Measurements from ENCODE around the gene YJEFN3.
A peak's percentile ranks its signal among the peaks of the same experiment; 100 is the strongest.

The YJEFN3 gene

DNA sequence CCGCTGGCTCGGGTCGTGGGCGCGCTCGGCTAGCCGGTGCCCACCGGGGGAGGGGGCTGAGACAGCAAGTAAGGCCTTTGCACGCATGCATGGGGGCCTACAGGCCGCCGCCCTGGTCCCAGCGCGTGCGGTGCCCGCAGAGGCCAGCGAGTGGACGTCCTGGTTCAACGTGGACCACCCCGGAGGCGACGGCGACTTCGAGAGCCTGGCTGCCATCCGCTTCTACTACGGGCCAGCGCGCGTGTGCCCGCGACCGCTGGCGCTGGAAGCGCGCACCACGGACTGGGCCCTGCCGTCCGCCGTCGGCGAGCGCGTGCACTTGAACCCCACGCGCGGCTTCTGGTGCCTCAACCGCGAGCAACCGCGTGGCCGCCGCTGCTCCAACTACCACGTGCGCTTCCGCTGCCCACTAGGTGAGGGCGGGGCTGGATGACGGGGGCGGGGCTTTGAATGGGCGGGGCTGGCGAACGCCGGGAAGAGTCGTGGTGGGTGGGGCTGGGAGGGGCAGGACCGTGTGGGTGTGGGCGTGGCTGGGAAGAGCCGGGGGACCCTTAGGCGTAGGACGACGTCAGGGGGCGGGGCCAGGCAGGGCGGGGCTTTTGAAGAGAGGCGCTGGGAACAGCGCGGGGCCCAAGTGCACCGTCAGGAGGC lies 11.5 kb downstream of the YJEFN3 start:
- DNase-seq (ENCODE audit: low read depth, low spot score) = no peak
- Histone ChIP-seq H3K4me3 (ENCODE audit: low read length) (peak overlapping the region; percentile 2; the same call in 1 of the 2 replicates), H3K36me3 (ENCODE audit: control insufficient read depth, insufficient read depth, low read length) (peaks cover 3% of the 10 kb centered on the region; the same call in 1 of the 2 replicates), H3K27ac (ENCODE audit: low read length) (no peak overlapping the region), H3K9me3 (ENCODE audit: control insufficient read depth, insufficient read depth, low read length) (no peaks in the 10 kb centered on the region), H3K4me1 (ENCODE audit: control insufficient read depth, insufficient read depth, low read length) (peaks cover 2% of the 10 kb centered on the region; the same call in 1 of the 2 replicates), H3K27me3 (ENCODE audit: control insufficient read depth, insufficient read depth, low read length) (peaks cover 3% of the 10 kb centered on the region; the same call in 1 of the 2 replicates)
- WGBS (ENCODE audit: insufficient coverage, insufficient read length) = no CpG with 5 or more reads among the region's 74 CpGs

DNA sequence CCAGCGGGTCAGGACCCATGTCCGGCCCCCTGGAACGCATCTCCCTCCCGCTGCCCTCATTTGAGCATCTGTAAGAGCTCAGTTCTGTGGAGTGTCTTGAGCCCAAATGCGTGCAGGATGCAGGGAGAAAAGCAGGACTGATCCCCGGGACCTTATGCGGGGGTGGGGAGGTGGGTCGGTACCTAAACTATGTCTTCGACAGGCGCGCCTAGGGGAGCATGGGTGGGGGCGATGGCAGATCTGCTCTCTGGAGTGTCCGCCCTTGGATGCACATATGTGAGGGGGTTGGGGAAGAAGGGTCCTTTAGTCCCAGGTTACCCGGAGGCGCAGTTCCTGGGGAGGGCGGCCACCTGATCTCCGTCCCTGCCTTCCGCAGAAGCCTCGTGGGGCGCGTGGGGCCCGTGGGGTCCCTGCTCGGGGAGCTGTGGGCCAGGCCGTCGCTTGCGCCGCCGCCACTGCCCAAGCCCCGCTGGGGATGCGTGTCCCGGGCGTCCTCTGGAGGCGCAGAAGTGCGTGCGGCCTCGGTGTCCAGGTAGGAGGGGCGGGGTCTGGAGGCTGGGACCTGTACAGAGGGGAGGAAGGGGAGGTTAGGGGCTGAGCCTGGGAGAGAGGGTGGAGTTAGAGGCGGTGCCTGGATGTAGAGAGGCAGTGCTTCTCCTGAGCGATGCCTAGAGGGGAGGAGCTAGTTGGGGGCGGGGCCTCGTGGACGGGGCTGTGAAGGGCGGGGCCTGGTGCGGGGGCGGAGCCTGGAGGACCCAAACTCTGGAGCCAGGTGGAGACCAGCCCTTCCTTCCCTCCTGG lies 12.2 kb downstream of the YJEFN3 start:
- no peaks in the 10 kb centered on the region for H3K9me3 ChIP-seq (ENCODE audit: control insufficient read depth, insufficient read depth, low read length)
- no peak overlapping the region for H3K27ac ChIP-seq (ENCODE audit: low read length)
- peak; percentile 66 for DNase-seq (ENCODE audit: low read depth, low spot score)
- H3K4me1 ChIP-seq (ENCODE audit: control insufficient read depth, insufficient read depth, low read length) = peaks cover 2% of the 10 kb centered on the region; the same call in 1 of the 2 replicates
- peak overlapping the region; percentile 5; the same call in 1 of the 2 replicates for H3K4me3 ChIP-seq (ENCODE audit: low read length)
- H3K27me3 ChIP-seq (ENCODE audit: control insufficient read depth, insufficient read depth, low read length) = peaks cover 3% of the 10 kb centered on the region; the same call in 1 of the 2 replicates
- WGBS (ENCODE audit: insufficient coverage, insufficient read length) = no CpG with 5 or more reads among the region's 45 CpGs
- H3K36me3 ChIP-seq (ENCODE audit: control insufficient read depth, insufficient read depth, low read length) = peaks cover 3% of the 10 kb centered on the region; the same call in 1 of the 2 replicates

DNA sequence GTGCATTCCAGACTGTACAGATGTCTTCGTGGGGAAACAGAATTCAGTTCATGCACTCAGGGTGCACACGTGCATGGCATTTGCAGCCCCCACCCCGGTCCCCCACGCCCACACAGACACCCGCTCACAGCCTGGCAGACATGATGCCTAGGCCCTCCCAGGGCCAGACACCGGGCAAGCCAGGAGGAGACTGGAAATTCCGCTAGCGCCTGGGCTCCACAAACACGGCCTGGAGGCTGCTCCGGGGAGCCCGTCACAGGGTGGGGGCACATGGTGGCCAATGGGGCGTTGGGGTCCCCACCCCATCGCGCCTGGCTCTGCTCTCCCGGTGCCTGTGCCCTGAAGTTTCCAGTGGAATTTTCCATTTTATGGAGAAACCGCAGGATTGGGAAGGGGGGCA lies 12.9 kb downstream of the YJEFN3 start:
- H3K27ac ChIP-seq (ENCODE audit: low read length) = no peak overlapping the region
- DNase-seq (ENCODE audit: low read depth, low spot score) = no peak

DNA sequence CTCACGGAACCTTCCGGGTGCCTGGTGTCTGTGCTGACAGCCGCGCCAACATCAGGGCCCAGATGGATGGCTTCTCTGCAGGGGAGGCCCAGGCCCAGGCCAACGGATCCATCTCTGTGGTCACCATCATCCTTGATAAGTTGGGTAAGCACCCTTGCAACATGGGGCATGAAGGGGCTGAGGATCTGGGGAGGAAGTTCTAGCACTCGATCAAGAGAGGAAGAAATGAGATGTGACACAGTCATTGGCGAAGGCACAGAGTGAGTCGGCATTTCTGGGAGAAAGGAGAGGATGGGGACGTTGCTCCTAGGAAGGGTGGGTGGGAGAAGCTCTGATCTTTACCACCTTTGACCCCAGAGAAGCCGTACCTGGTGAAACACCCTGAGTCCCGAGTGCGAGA lies 13.8 kb downstream of the YJEFN3 start:
- H3K27me3 ChIP-seq (ENCODE audit: control insufficient read depth, insufficient read depth, low read length) = peaks cover 3% of the 10 kb centered on the region; the same call in 1 of the 2 replicates
- no peak for DNase-seq (ENCODE audit: low read depth, low spot score)
- H3K36me3 ChIP-seq (ENCODE audit: control insufficient read depth, insufficient read depth, low read length) = peaks cover 3% of the 10 kb centered on the region; the same call in 1 of the 2 replicates
- no peaks in the 10 kb centered on the region for H3K9me3 ChIP-seq (ENCODE audit: control insufficient read depth, insufficient read depth, low read length)
- H3K27ac ChIP-seq (ENCODE audit: low read length) = no peak overlapping the region
- no peak overlapping the region for H3K4me3 ChIP-seq (ENCODE audit: low read length)
- WGBS (ENCODE audit: insufficient coverage, insufficient read length) = no CpG with 5 or more reads among the region's 12 CpGs
- peaks cover 2% of the 10 kb centered on the region; the same call in 1 of the 2 replicates for H3K4me1 ChIP-seq (ENCODE audit: control insufficient read depth, insufficient read depth, low read length)

More for the DNA sequence above, 12.9 kb downstream of the YJEFN3 start:
- Histone ChIP-seq H3K27me3 (ENCODE audit: control insufficient read depth, insufficient read depth, low read length) (peaks cover 3% of the 10 kb centered on the region; the same call in 1 of the 2 replicates), H3K4me3 (ENCODE audit: low read length) (no peak overlapping the region), H3K4me1 (ENCODE audit: control insufficient read depth, insufficient read depth, low read length) (peaks cover 2% of the 10 kb centered on the region; the same call in 1 of the 2 replicates), H3K36me3 (ENCODE audit: control insufficient read depth, insufficient read depth, low read length) (peaks cover 3% of the 10 kb centered on the region; the same call in 1 of the 2 replicates), H3K9me3 (ENCODE audit: control insufficient read depth, insufficient read depth, low read length) (no peaks in the 10 kb centered on the region)
- no CpG with 5 or more reads among the region's 16 CpGs for WGBS (ENCODE audit: insufficient coverage, insufficient read length)

DNA sequence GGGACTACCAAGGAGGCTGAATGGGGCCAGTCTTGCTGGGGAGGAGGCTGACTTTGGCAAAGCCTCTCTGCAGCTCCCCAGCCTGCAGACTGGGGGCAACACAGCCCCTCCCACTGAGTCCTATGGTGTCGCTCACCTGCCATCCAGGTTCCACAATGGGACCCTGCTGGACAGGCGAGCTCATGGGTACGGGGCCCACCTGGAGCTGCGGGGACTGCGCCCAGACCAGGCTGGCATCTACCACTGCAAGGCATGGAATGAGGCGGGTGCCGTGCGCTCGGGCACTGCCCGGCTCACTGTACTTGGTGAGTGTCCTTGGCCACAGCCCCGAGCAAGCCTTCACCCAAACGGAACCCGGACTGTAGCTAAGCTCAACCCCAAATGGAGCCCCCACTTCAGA lies 14.4 kb downstream of the YJEFN3 start:
- Histone ChIP-seq H3K4me3 (ENCODE audit: low read length) (no peak overlapping the region), H3K36me3 (ENCODE audit: control insufficient read depth, insufficient read depth, low read length) (peaks cover 3% of the 10 kb centered on the region; the same call in 1 of the 2 replicates), H3K4me1 (ENCODE audit: control insufficient read depth, insufficient read depth, low read length) (peaks cover 2% of the 10 kb centered on the region; the same call in 1 of the 2 replicates), H3K9me3 (ENCODE audit: control insufficient read depth, insufficient read depth, low read length) (no peaks in the 10 kb centered on the region), H3K27me3 (ENCODE audit: control insufficient read depth, insufficient read depth, low read length) (peaks cover 3% of the 10 kb centered on the region; the same call in 1 of the 2 replicates), H3K27ac (ENCODE audit: low read length) (no peak overlapping the region)
- DNase-seq (ENCODE audit: low read depth, low spot score) = no peak
- WGBS (ENCODE audit: insufficient coverage, insufficient read length) = no CpG with 5 or more reads among the region's 13 CpGs

DNA sequence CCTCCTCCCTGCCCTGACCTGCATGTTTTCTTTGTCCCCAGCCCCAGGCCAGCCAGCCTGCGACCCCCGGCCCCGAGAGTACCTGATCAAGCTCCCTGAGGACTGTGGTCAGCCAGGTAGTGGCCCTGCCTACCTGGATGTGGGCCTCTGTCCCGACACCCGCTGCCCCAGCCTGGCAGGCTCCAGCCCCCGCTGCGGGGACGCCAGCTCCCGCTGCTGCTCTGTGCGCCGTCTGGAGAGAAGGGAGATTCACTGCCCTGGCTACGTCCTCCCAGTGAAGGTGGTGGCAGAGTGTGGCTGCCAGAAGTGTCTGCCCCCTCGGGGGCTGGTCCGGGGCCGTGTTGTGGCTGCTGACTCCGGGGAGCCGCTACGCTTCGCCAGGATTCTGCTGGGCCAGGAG lies 14.9 kb downstream of the YJEFN3 start:
- Histone ChIP-seq H3K36me3 (ENCODE audit: control insufficient read depth, insufficient read depth, low read length) (peaks cover 3% of the 10 kb centered on the region; the same call in 1 of the 2 replicates), H3K27ac (ENCODE audit: low read length) (no peak overlapping the region), H3K9me3 (ENCODE audit: control insufficient read depth, insufficient read depth, low read length) (no peaks in the 10 kb centered on the region), H3K4me3 (ENCODE audit: low read length) (no peak overlapping the region), H3K27me3 (ENCODE audit: control insufficient read depth, insufficient read depth, low read length) (peaks cover 2% of the 10 kb centered on the region; the same call in 1 of the 2 replicates), H3K4me1 (ENCODE audit: control insufficient read depth, insufficient read depth, low read length) (peaks cover 2% of the 10 kb centered on the region; the same call in 1 of the 2 replicates)
- no peak for DNase-seq (ENCODE audit: low read depth, low spot score)
- WGBS (ENCODE audit: insufficient coverage, insufficient read length) = no CpG with 5 or more reads among the region's 19 CpGs

DNA sequence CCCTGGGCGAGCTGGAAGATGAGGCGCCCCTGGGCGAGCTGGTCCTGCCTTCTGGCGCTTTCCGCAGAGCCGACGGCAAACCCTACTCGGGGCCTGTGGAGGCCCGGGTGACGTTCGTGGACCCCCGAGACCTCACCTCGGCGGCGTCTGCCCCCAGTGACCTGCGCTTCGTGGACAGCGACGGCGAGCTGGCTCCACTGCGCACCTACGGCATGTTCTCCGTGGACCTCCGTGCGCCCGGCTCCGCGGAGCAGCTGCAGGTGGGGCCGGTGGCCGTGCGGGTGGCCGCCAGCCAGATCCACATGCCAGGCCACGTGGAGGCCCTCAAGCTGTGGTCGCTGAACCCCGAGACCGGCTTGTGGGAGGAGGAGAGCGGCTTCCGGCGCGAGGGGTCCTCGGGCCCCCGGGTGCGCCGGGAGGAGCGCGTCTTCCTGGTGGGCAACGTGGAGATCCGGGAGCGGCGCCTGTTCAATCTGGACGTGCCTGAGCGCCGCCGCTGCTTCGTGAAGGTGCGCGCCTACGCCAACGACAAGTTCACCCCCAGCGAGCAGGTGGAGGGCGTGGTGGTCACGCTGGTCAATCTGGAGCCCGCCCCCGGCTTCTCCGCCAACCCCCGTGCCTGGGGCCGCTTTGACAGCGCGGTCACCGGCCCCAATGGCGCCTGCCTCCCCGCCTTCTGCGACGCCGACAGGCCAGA lies 15.7 kb downstream of the YJEFN3 start:
- no peak overlapping the region for H3K27ac ChIP-seq (ENCODE audit: low read length)
- no peaks in the 10 kb centered on the region for H3K9me3 ChIP-seq (ENCODE audit: control insufficient read depth, insufficient read depth, low read length)
- H3K4me3 ChIP-seq (ENCODE audit: low read length) = no peak overlapping the region
- peaks cover 3% of the 10 kb centered on the region; the same call in 1 of the 2 replicates for H3K36me3 ChIP-seq (ENCODE audit: control insufficient read depth, insufficient read depth, low read length)
- no CpG with 5 or more reads among the region's 75 CpGs for WGBS (ENCODE audit: insufficient coverage, insufficient read length)
- DNase-seq (ENCODE audit: low read depth, low spot score) = no peak
- peaks cover 2% of the 10 kb centered on the region; the same call in 1 of the 2 replicates for H3K4me1 ChIP-seq (ENCODE audit: control insufficient read depth, insufficient read depth, low read length)
- no peaks in the 10 kb centered on the region for H3K27me3 ChIP-seq (ENCODE audit: control insufficient read depth, insufficient read depth, low read length)

DNA sequence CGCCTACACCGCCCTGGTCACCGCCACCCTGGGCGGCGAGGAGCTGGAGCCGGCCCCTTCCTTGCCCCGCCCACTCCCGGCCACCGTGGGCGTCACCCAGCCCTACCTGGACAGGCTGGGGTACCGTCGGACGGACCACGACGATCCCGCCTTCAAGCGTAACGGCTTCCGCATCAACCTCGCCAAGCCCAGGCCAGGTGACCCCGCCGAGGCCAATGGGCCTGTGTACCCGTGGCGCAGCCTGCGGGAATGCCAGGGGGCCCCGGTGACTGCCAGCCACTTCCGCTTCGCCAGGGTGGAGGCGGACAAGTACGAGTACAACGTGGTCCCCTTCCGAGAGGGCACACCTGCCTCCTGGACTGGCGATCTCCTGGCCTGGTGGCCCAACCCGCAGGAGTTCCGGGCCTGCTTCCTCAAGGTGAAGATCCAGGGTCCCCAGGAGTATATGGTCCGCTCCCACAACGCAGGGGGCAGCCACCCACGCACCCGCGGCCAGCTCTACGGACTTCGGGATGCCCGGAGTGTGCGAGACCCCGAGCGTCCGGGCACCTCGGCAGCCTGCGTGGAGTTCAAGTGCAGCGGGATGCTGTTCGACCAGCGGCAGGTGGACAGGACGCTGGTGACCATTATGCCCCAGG lies 16.4 kb downstream of the YJEFN3 start:
- peaks cover 1% of the 10 kb centered on the region; the same call in 1 of the 2 replicates for H3K4me1 ChIP-seq (ENCODE audit: control insufficient read depth, insufficient read depth, low read length)
- no peak overlapping the region for H3K27ac ChIP-seq (ENCODE audit: low read length)
- no peak overlapping the region for H3K4me3 ChIP-seq (ENCODE audit: low read length)
- H3K9me3 ChIP-seq (ENCODE audit: control insufficient read depth, insufficient read depth, low read length) = no peaks in the 10 kb centered on the region
- H3K27me3 ChIP-seq (ENCODE audit: control insufficient read depth, insufficient read depth, low read length) = no peaks in the 10 kb centered on the region
- peaks cover 3% of the 10 kb centered on the region; the same call in 1 of the 2 replicates for H3K36me3 ChIP-seq (ENCODE audit: control insufficient read depth, insufficient read depth, low read length)
- no peak for DNase-seq (ENCODE audit: low read depth, low spot score)
- no CpG with 5 or more reads among the region's 53 CpGs for WGBS (ENCODE audit: insufficient coverage, insufficient read length)

DNA sequence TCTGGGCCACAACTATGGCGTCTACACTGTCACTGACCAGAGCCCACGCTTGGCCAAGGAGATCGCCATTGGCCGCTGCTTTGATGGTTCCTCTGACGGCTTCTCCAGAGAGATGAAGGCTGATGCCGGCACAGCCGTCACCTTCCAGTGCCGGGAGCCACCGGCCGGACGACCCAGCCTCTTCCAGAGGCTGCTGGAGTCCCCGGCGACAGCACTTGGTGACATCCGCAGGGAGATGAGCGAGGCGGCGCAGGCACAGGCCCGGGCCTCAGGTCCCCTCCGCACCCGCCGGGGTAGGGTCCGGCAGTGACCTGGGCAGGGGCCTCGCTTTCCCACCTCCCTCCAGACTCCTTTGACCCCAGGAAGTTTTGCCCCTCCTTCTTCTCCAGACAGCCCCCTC lies 17.0 kb downstream of the YJEFN3 start:
- Histone ChIP-seq H3K36me3 (ENCODE audit: control insufficient read depth, insufficient read depth, low read length) (peaks cover 3% of the 10 kb centered on the region; the same call in 1 of the 2 replicates), H3K9me3 (ENCODE audit: control insufficient read depth, insufficient read depth, low read length) (no peaks in the 10 kb centered on the region), H3K4me1 (ENCODE audit: control insufficient read depth, insufficient read depth, low read length) (no peaks in the 10 kb centered on the region), H3K4me3 (ENCODE audit: low read length) (no peak overlapping the region), H3K27ac (ENCODE audit: low read length) (no peak overlapping the region), H3K27me3 (ENCODE audit: control insufficient read depth, insufficient read depth, low read length) (no peaks in the 10 kb centered on the region)
- no peak for DNase-seq (ENCODE audit: low read depth, low spot score)
- no CpG with 5 or more reads among the region's 23 CpGs for WGBS (ENCODE audit: insufficient coverage, insufficient read length)

Measured in iPS DF 6.9 (cell line).